ENCODE results near the gene SLC26A6. TPM values are rescaled to one million over a fixed set of nuclear protein-coding genes. Genes with fewer than 3 reads are reported as not detected.

The SLC26A6 gene
- total RNA-seq, 1 donor from 2014 or later = 4.5 TPM

- DNase-seq = no peak
Measured at GRCh38 chr3:48599077-48599501, 36.2 kb downstream of the SLC26A6 start.

GRCh38 chr3:48598323-48599076, 36.8 kb downstream of the SLC26A6 start:
- no peak for DNase-seq

- no peak for DNase-seq
Measured at GRCh38 chr3:48597408-48597800, 37.9 kb downstream of the SLC26A6 start.

- DNase-seq = no peak
Measured at GRCh38 chr3:48596676-48597407, 38.4 kb downstream of the SLC26A6 start.

- DNase-seq = no peak
Measured at GRCh38 chr3:48596157-48596556, 39.1 kb downstream of the SLC26A6 start.

- DNase-seq = no peak
Measured at GRCh38 chr3:48595526-48596121, 39.6 kb downstream of the SLC26A6 start.

GRCh38 chr3:48595075-48595525, 40.2 kb downstream of the SLC26A6 start, which contains the start of gene COL7A1:
COL7A1 (minus strand) TSS chr3:48595329; CDS start chr3:48595159, 170 bp downstream.
- DNase-seq = no peak

GRCh38 chr3:48594417-48595049, 40.7 kb downstream of the SLC26A6 start:
- no peak for DNase-seq

- no peak for DNase-seq
Measured at GRCh38 chr3:48593337-48593736, 41.9 kb downstream of the SLC26A6 start.

- DNase-seq = no peak
Measured at GRCh38 chr3:48592519-48593087, 42.7 kb downstream of the SLC26A6 start.

GRCh38 chr3:48591886-48592518, 43.3 kb downstream of the SLC26A6 start:
- DNase-seq = no peak

GRCh38 chr3:48591436-48591835, 43.8 kb downstream of the SLC26A6 start:
- no peak for DNase-seq

GRCh38 chr3:48588230-48588629, 47.0 kb downstream of the SLC26A6 start:
- DNase-seq = no peak

- DNase-seq = no peak
Measured at GRCh38 chr3:48587686-48588085, 47.6 kb downstream of the SLC26A6 start.

- no peak for DNase-seq
Measured at GRCh38 chr3:48585411-48585810, 49.9 kb downstream of the SLC26A6 start.

GRCh38 chr3:48584836-48585235, 50.4 kb downstream of the SLC26A6 start:
- no peak for DNase-seq

- no peak for DNase-seq
Measured at GRCh38 chr3:48581621-48582481, 53.4 kb downstream of the SLC26A6 start.

- no peak for DNase-seq
Measured at GRCh38 chr3:48576647-48577046, 58.6 kb downstream of the SLC26A6 start.

Data from occipital lobe (tissue), 2 donors.